Right lung (tissue), 10 donors: ENCODE data around the gene RBM20. TPM values are rescaled to one million over a fixed set of nuclear protein-coding genes. Genes with fewer than 3 reads are reported as not detected.
"Not testable (repeated sequence)": the region's sequence is repeated elsewhere in the genome, so short reads cannot be mapped to it uniquely, and the experiment has no call there.

Source experiments
- DNase-seq, 2 donors: peaks; one replicate each; pipeline ENCODE4 v3.0.0-alpha.2; 2013
- long read RNA-seq, 8 donors: transcript quantifications; one replicate each; lab custom pipeline, GENCODE V29; 2026
- polyA plus RNA-seq, 5 donors: library from polyadenylated mRNA; unstranded; fragments of 120-200 nt; gene quantifications; one replicate each; pipeline versions ENCODE4 v1.2.1 to v1.2.3, GENCODE V29; 2013; ENCODE audit warnings: inconsistent platforms in 1 of 5, low replicate concordance in 1 of 5; ENCODE audit not compliant: insufficient read length in 5 of 5, insufficient read depth in 1 of 5

The RBM20 gene
- polyA plus RNA-seq, result 1 to 10 TPM; 1.1 to 1.6 (median 1.4) TPM
- long read RNA-seq, donor 1, partial matches to known transcripts, result 0 of 1 reads
- long read RNA-seq, donor 1, other reads (novel, unspliced or antisense), result 0 of 1 reads
- long read RNA-seq, donor 2, result 0 reads
- long read RNA-seq, donor 3, result 0 reads
- long read RNA-seq, donor 4, result 0 reads
- long read RNA-seq, donor 5, result 0 reads
- long read RNA-seq, donor 6, result 0 reads
- long read RNA-seq, donor 7, result 0 reads
- long read RNA-seq, donor 8, result 0 reads

DNA sequence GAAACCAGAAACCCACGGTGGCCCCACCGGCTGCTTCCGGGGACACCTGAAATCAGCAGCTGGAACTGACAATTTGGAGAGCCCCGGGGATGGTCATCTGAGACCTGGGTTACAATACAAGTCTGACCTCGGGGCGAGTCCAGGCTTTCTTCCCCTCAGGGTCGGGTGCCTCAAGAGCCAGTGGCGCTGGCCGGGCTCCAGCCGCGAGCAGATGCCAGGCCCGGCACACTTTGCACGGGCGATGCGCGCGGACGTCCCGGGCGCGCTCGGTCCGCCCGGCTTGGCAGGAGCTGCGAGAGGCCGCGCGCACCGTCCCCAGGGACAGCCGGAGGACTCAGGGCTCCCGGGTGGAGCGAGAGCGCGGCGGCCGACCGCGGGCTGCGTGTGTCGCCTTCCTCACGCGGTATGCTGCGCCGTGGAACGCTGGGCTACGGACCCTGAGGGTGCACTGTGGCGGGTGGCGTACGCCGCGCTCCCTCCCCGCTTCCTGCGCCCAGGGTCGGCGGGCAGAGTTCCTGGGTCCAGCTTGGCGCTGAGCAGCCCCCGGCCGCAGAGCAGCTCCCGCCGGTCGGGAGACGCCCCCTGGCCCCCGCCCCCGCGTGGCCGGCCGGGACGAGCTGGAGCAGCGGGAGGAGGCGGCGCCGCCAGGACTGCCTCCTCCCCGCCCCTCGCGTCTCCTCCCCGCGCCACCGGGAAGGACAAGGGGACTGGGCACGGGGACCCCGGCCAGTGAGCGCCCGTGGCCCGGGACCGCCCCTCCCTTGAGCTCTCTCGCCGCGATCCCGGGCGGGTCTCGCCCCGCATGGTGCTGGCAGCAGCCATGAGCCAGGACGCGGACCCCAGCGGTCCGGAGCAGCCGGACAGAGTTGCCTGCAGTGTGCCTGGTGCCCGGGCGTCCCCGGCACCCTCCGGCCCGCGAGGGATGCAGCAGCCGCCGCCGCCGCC, at the start of gene RBM20:
Gene RBM20, plus strand, starts transcription at position 684 of the 945 bp plus-strand sequence. Its CDS starts 119 bp downstream, at position 803.
- DNase-seq, result peak in 1 of 2 donors; percentile 31

DNA sequence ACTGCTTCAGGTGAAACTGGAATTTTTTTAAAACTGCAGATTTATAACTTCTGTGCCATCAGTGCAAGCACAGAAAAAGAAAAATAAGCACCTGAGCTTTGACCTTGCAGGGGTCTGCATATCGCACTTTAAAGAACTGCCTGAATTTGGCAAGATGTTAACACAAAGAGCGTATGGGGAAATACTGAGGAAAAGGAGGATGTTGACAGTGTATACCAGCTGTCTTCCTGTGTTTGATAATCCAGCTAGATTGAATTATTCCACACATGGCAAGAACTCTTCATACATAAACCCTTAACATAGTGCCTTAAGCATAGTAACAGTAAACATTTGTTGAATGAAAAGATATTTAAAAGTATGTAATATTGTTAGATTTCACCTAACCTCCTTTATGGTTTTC, 46.7 kb upstream of the RBM20 start:
- DNase-seq, result no peak

- peak in 1 of 2 donors; percentile 16 for DNase-seq
These were observed 43.5 kb upstream of the RBM20 start for GRCh38 chr10:110600487-110601101.

DNA sequence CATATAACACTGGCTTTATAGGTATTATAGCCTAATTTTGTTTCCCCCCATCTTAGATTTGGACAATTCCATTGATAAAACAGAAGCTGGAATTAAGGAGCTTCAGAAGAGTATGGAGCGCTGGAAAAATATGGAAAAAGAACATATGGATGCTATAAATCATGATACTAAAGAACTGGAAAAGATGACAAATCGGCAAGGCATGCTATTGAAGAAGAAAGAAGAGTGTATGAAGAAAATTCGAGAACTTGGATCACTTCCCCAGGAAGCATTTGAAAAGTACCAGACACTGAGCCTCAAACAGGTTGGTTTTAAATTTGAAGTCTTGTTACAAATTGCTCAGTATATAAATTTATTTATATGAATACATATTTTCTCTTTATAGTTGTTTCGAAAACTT, 42.6 kb upstream of the RBM20 start:
- no peak for DNase-seq

- DNase-seq, result no peak
These were observed 36.0 kb upstream of the RBM20 start for GRCh38 chr10:110608087-110608486.

DNA sequence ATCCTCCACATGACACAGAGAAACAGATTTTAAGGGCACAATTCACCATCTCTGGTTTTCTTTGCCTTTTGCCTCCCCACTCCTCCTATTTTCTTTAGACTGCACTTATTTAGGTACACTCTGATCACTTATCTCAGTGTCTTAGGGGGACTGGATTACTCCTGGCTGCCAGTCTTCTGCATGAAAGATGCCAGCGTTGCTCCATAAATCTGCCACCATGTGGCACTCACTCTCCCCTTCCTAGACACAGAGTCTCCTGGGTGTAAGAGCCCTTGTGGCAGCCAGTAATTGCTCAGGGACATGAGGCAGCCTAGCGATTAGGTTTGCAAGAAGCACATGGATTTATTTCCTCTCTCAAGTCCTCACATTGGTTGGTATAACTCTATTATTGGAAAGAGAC, 34.5 kb upstream of the RBM20 start:
- DNase-seq, result no peak

DNA sequence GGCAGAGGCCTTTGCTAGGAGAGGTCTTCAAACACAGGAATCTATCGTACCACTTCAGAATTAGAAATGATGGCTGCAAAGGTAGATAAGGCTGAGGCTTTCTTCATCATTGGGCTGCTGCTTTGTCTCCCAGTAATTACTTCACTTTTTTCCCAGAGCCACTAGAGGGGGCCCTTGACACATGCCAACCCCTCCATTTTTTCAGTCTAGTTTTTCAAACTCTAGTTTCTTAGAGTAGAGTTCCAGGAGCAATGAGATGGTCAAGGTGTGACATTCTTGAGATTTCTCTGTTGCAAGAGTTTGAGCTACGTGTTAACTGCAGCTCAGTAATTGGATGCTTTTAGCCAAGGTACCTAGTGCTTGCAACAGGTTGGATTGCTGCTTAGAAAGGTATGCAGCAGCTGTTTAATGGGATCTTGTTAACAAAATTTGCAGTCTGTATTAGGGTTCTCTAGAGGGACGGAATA, 33.8 kb upstream of the RBM20 start:
- peak; percentile 42 to 57 for DNase-seq

DNA sequence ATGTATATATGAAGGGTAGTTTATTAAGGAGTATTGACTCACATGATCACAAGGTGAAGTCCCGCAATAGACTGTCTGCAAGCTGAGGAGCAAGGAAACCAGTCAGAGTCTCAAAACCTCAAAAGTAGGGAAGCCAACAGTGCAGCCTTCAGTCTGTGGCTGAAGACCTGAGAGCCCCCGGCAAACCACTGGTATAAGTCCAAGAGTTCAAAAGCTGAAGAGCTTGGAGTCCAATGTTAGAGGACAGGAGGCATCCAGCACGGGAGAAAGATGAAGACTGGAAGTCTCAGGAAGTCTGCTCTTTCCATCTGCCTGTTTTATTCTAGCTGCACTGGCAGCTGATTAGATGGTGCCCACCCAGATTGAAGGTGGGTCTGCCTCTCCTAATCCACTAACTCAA, 33.4 kb upstream of the RBM20 start:
- DNase-seq, result not testable (repeated sequence)

DNA sequence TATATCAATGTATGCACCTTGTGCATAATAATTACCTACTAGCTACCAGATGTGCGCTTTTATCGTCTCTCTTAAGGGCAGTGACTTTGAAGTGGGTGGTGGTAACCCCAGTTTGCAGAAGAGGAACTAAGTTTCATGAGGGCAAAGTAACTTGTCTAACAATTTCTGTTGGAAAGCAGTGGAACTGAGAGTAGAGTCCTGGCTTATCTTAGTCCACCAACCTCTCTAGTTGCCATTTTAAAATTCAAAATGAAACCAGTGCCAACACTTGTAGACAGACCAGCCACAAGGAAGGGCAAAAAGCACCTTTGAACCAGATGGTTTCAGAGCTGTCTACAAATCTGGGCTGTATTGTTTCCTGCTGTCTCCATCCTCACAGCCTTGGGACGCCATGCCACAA, 32.0 kb upstream of the RBM20 start:
- DNase-seq, result no peak

DNA sequence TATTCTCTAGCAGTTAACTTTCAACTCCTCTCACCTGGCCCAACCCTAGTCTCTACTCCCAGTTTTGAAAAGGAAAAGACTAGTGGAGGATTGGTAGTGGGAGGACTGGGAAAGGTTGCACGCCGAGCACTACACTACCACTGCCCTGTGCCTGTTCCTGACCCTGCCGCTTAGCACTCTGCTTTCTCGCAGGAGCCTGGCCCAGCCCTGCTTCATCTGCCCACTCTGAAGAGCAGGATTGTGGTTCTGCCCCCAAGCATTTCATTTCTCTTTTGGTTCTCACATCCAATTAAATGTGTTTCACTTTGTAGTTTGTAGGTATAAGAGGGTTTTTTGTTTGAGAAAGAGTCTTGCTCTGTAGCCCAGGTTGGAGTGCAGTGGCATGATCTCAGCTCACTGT, 31.5 kb upstream of the RBM20 start:
- no peak for DNase-seq

DNA sequence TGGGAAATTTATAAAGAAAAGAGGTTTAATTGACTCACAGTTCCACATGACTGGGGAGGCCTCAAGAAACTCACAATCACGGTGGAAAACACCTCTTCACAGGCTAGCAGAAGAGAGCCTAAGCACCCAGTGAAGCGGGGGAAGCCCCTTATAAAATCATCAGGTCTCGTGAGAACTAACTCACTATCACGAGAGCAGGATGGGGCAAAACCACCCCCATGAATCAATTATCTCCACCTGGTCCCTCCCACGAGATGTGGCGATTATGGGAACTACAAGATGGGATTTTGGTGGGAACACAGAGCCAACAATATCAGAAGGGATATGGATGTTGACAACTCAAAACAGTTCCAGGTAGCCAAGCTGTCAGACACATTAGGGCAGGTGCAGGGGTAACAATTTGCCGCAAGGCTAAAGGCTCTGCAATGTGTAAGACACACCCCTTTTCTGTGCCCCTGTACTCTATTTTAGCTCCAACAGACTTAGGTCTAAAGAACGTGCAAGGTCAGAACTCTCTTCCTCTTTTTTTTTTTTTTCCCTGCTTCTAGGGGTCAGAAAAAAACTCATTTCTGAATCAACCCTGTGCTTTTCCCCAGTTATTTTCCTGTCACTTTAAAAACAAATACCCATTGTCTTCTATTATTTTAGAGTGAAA, 30.7 kb upstream of the RBM20 start:
- DNase-seq, result no peak

DNA sequence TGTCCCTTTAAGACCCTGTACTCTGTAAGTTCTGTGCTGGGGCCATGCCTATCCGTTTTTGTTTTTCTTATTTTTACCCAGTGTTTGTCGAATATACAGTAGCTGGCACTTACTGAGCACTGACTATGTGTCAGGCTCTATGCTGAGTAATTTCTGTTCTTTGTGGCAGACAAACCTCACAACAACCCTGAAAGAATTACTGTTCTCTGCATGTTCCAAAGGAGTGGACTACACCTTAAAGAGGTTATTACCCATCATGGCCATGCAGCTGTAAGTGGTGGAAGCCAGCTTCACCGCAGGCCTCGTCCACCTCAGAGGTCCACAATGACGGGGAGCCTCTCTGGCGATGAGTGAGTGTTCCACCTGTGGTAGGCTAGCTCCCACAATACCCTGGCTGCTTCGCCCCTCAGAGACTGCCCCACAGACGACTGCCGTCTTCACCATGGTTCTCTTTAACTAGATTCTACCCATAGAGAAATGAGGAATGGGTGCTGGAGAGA, 30.1 kb upstream of the RBM20 start:
- DNase-seq, result no peak

DNA sequence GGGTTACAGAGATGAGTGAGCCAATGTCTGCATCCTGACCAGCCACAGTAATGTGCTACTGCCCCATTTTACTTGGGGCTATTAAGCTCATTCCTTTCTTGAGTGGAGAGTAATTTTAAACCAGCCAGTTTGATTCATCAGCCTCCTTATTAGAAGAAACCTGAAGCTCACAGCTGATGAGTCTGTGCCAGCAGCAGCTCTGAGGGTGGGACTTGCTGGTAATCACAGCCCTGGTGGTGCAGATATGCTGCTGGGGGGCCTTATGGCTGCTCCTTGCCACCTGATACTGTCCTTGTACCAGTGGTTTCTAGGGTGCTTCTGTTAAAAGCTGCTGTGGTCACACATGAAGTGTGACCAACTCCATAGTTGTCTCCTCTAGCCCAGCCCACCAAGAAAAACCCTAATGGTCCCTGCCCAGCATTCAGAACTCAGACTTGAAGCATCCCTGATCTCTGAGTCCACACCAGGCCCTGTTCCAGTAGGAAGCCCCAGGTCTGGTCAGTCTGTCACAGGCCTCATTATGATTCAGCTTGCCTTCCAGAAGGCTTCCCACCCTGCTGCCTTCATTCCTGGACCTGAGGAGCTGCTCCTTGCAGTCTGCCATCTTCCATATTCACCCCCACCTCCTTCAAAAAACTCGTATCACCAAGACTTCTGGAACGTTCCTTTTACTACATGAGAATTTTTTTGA, 28.9 kb upstream of the RBM20 start:
- no peak for DNase-seq

- DNase-seq, result no peak
These were observed 27.6 kb upstream of the RBM20 start for GRCh38 chr10:110616493-110617033.

DNA sequence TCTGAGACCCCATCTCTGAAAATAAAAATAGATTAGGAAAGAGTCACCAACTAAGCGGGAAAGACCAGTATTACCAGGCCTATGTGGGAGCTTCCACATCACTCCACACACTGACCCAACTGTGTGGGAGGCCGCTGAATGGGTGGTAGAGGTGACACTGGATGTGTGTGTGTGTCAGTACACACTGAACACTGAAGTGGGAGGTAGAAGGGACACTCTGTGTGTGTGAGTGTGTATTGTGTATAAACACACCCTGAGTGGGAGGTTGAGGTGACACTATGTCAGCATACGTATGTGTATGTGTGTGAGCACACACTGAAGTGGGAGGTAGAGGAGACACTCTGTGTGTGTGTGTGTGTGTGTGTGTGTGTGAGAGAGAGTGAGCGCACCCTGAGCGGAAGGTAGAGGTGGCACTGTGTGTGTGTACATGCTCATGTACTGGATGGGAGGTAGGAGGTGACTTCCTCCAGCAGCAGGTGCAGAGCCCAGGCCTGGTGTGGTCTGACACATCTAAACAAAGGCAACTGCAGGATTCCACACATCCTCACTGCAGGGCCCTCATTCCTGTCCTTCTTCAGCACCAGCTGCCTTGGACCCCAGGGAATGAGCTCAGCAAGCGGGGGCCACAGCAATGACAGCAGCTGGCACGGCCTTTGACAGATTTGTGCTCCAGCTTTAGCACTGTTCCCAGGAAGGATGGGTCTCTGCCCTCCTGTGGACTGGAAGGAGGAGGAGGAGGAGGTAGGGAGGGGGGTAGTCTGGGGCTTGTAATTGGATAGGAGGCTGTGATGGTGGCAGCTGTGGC, 26.5 kb upstream of the RBM20 start:
- DNase-seq, result no peak

GRCh38 chr10:110618230-110618610, 25.9 kb upstream of the RBM20 start:
- DNase-seq, result no peak

DNA sequence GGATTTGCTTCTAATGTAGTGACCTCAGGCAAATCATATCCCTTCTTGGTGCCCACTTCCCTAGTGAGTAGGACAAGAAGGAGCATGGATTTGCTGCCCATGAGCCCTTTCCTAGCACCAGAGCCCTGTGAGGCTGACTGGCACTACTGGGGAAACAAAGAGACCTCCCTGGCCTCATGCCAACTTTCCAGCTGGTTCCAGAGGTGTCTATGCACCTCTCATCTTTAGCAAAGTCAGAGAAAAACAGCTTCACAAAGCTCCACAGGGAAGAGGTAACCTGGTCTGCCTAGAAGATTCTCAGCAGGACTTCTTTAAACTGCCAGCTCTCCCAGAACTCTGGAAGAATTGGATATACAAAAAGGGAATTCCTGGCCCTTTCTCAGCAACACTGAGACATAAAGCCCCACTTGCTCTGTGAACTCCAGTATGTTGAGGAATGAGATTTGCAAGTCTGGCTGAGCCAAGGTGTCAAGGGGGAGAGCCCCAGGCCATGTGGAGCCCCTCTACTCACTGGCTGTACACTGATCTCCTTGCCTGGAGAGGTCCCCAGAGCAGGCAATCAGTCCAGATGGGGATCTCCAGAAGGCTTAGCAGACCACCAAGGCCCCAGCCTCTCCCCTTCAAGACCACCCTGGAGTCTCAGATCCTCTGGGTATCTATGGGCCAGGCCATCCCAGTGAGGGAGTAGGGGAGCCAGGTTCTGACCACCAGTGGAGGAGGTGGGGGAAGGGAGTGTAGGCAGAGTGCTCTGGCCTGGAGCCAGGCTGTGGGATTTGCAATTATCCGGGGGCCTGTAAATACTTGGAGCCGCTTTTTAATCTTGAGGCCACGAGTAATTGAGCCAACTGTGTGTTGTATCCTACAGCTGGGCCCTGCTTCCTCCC, 24.4 kb upstream of the RBM20 start:
- no peak for DNase-seq

- DNase-seq, result no peak
These were observed 23.8 kb upstream of the RBM20 start for GRCh38 chr10:110620398-110620719.

- DNase-seq, result not testable (repeated sequence)
These were observed 20.8 kb upstream of the RBM20 start for GRCh38 chr10:110623316-110623715.
